ENCODE measurements around the gene ACOT13.
"Not testable (repeated sequence)": the region's sequence is repeated elsewhere in the genome, so short reads cannot be mapped to it uniquely, and the experiment has no call there.

Gene ACOT13

DNA sequence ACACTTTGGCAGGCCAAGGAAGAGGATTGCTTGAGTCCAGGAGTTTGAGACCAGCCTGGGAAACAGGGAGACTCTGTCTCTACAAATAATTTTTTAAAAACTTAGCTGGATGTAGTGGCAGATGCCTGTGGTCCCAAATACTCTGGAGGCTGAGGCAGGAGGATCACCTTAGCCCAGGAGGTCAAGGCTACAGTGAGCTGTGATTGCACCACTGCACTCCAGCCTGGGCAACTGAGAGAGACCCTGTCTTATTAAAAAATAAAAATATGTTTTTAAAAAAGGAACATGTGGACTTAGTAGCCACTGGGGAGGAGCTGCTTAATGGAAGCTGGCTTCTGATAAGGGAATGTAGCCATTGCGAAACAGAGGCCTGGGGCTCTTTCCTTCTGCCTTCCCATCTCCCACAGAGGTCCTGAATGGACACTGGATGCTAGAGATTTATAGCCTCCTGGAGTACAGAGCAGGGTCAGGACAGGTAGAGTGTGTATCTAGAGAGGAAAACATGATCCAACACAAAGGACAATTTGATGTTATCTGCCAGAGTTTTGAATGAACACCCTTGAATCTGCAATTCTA is 86.1 kb downstream of the ACOT13 start:
- no peaks in the 10 kb centered on the region for H3K27me3 ChIP-seq (ENCODE audit: insufficient read depth, insufficient read length)
- no peak for DNase-seq (ENCODE audit: low read depth, low spot score)
- H3K9ac ChIP-seq (ENCODE audit: insufficient read length, low read depth): no peak overlapping the region
- H3K4me1 ChIP-seq (ENCODE audit: insufficient read depth, insufficient read length): no peaks in the 10 kb centered on the region
- no peak overlapping the region for H3K4me3 ChIP-seq (ENCODE audit: insufficient read length, low read depth)
- no peaks in the 10 kb centered on the region for H3K36me3 ChIP-seq (ENCODE audit: insufficient read depth, insufficient read length, low read length)
- H3K9me3 ChIP-seq (ENCODE audit: insufficient read depth, low read length): no peaks in the 10 kb centered on the region
- TF ChIP-seq SUZ12 (IDR thresholded peaks at IDR 0.05; ENCODE audit: extremely low read depth, insufficient read depth, insufficient read length) (no peak), ZNF274 (IDR thresholded peaks at IDR 0.05; ENCODE audit: low read depth, low read length) (no peak)

DNA sequence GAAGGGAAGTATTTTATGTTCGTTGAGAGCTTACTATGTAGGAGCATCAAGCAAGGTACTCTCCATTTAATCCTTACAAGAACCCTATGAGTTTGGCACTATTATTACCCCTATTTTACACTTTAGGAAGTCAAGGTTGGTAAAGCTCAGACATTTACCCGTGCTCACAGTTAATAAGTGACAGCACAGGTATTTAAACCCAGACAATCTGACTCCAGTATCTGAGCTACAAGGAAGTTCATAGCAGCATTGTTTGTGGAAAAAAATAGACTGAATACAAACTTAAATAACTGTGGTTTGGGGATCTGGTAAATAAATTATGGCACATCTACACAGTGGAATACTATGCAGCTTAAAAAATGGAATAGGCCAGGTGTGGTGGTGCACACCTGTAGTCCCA is 86.7 kb downstream of the ACOT13 start:
- H3K4me1 ChIP-seq (ENCODE audit: insufficient read depth, insufficient read length): no peaks in the 10 kb centered on the region
- H3K9me3 ChIP-seq (ENCODE audit: insufficient read depth, low read length): no peaks in the 10 kb centered on the region
- no peak overlapping the region for H3K4me3 ChIP-seq (ENCODE audit: insufficient read length, low read depth)
- TF ChIP-seq YY1 (IDR thresholded peaks at IDR 0.05; ENCODE audit: insufficient read depth, insufficient read length): no peak
- no peak for TF ChIP-seq ZNF274 (IDR thresholded peaks at IDR 0.05; ENCODE audit: low read depth, low read length)
- no peak for TF ChIP-seq SUZ12 (IDR thresholded peaks at IDR 0.05; ENCODE audit: extremely low read depth, insufficient read depth, insufficient read length)
- DNase-seq (ENCODE audit: low read depth, low spot score): no peak
- H3K27me3 ChIP-seq (ENCODE audit: insufficient read depth, insufficient read length): no peaks in the 10 kb centered on the region
- H3K9ac ChIP-seq (ENCODE audit: insufficient read length, low read depth): no peak overlapping the region
- no peaks in the 10 kb centered on the region for H3K36me3 ChIP-seq (ENCODE audit: insufficient read depth, insufficient read length, low read length)

DNA sequence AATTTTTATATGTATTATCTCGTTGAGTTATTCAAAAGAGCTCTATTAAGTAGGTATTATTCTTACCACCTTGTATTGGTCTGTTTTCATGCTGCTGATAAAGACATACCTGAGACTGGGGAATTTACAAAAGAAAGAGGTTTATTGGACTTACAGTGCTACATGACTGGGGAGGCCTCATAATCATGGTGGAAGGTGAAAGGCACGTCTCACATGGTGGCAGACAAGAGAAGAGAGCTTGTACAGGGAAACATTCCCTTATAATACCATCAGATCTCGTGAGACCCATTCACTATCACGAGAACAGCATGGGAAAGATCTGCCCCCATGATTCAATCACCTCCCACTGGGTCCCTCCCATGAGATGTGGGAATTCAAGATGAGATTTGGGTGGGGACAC is 87.5 kb downstream of the ACOT13 start:
- H3K27me3 ChIP-seq (ENCODE audit: insufficient read depth, insufficient read length); H3K9me3 ChIP-seq (ENCODE audit: insufficient read depth, low read length); DNase-seq (ENCODE audit: low read depth, low spot score); H3K9ac ChIP-seq (ENCODE audit: insufficient read length, low read depth); H3K4me3 ChIP-seq (ENCODE audit: insufficient read length, low read depth); H3K4me1 ChIP-seq (ENCODE audit: insufficient read depth, insufficient read length); H3K36me3 ChIP-seq (ENCODE audit: insufficient read depth, insufficient read length, low read length): not testable (repeated sequence)
